ENCODE results near the gene RAB10. TPM values are rescaled to one million over a fixed set of nuclear protein-coding genes. Genes with fewer than 3 reads are reported as not detected.

RAB10 gene
- total and polyA plus RNA-seq, 9 of the 15 experiments (the other 6 are each of a cell fraction or from before 2014, with no cell fraction given), result 25.1 to 214 (median 157) TPM

DNA sequence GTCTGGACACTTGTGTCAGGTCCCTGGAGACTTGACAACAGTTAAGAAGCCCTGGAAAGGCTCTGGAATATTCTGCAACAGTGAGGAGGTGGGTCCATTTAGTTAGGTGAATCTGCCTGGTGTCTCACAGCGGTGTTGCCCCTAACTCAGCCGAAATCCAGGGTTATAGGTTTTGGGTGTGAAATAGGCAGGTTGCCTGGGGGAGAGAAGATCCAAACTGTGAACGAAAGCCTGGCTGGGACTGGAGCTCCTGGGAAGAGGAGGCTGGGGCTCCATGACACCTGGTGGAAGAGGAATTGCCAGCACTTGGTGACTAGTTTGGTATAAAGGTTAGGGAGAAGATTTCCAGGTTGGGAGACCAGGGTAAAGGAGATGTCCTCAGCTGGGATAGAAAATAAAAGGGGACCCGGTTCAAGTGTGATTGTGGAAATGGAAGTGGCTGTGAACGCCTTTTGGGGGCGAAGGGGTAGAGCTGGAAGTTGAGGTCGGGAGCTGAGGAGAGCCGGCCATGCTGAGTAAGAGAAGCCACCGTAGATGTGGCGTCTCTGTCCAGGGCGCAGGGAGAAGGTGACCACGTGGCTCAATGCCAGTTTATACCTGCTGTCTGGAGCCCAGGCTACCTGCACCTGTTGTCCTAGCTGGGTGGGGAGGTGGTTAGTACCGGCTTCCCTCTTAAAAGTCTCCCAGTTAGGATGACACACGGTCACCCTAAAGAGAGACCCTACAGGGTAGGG, 136.0 kb downstream of the RAB10 start:
- no peak overlapping the region; a peak in 1 of 4 replicates for H3K9ac ChIP-seq (ENCODE audit: insufficient read depth in 1 of 2, low read depth in 2 of 2, low read length in 2 of 2)
- H3K4me2 ChIP-seq (ENCODE audit: insufficient read depth, low read length), result no peak overlapping the region
- intact Hi-C loops (cut with micrococcal nuclease) (loop anchor here (5.0 kb wide), 1 partner anchor 297 kb away; no protein-coding TSS in a partner anchor), in situ Hi-C loops (cut with MboI) (no loop called here)
- DNase-seq (ENCODE audit: extremely low read depth in 1 of 4, low spot score in 3 of 4), result no peak
- no peaks in the 10 kb centered on the region for H4K20me1 ChIP-seq (replicated peaks; ENCODE audit: control insufficient read depth, insufficient read depth, low read length)
- no peak overlapping the region for H3K4me3 ChIP-seq
- peaks cover 0 to 32% of the 10 kb centered on the region in 2 experiments; a peak in 2 of 5 replicates for H3K4me1 ChIP-seq (replicated peaks in 1 of 2; ENCODE audit: control insufficient read depth in 2 of 2, insufficient read depth in 2 of 2, low read length in 2 of 2)
- H3K36me3 ChIP-seq (ENCODE audit: control insufficient read depth, insufficient read depth, low read length), result no peaks in the 10 kb centered on the region
- WGBS (ENCODE audit: insufficient coverage, low coverage, missing lambda C conversion rate), result 28% methylated on average over 14 of the region's 14 CpGs
- no peak for FAIRE-seq
- H3K9me3 ChIP-seq (replicated peaks; ENCODE audit: control insufficient read depth, insufficient read depth, low read depth, low read length), result no peaks in the 10 kb centered on the region
- no peak overlapping the region for H3K27ac ChIP-seq (ENCODE audit: extremely low read depth, low read depth, low read length)
- H3K27me3 ChIP-seq (ENCODE audit: control insufficient read depth in 2 of 2, insufficient read depth in 2 of 2, low read length in 2 of 2), result no peaks in the 10 kb centered on the region; a peak in 1 of 5 replicates
- no peak for ATAC-seq
- POLR2A ChIA-PET, result no interaction called here
- TF ChIP-seq MTA3 (IDR thresholded peaks at IDR 0.05; ENCODE audit: borderline replicate concordance) (no peak), HNRNPLL (IDR thresholded peaks at IDR 0.05; ENCODE audit: low read depth, low read length, poor library complexity, severe bottlenecking) (no peak), NFE2L1 (tag; IDR thresholded peaks at IDR 0.05; ENCODE audit: borderline replicate concordance, low read depth) (no peak), TBP (optimal IDR thresholded peaks at IDR 0.05; ENCODE audit: low read depth, low read length) (no peak), ILK (tag; IDR thresholded peaks at IDR 0.05; ENCODE audit: borderline replicate concordance, low read depth) (no peak), ZBED1 (IDR thresholded peaks at IDR 0.05) (no peak), FOXK1 (CRISPR knock-in tag; IDR thresholded peaks at IDR 0.05; ENCODE audit: borderline replicate concordance) (no peak), HMG20A (CRISPR knock-in tag; conservative IDR thresholded peaks at IDR 0.05) (no peak), RBM39 (optimal IDR thresholded peaks at IDR 0.05; ENCODE audit: low read depth, low read length) (no peak), ZNF408 (CRISPR knock-in tag; IDR thresholded peaks at IDR 0.05; ENCODE audit: low read depth) (no peak), ZNF23 (CRISPR knock-in tag; IDR thresholded peaks at IDR 0.05) (no peak), CHCHD3 (CRISPR knock-in tag; IDR thresholded peaks at IDR 0.05) (no peak), ZNF133 (CRISPR knock-in tag; IDR thresholded peaks at IDR 0.05) (no peak), ZNF584 (CRISPR knock-in tag; IDR thresholded peaks at IDR 0.05; ENCODE audit: low read depth) (no peak), GTF2A2 (tag; IDR thresholded peaks at IDR 0.05) (no peak), CAMTA2 (CRISPR knock-in tag; conservative IDR thresholded peaks at IDR 0.05) (no peak), RBM34 (IDR thresholded peaks at IDR 0.05; ENCODE audit: borderline replicate concordance, insufficient read depth, low read length) (no peak), ZNF134 (CRISPR knock-in tag; conservative IDR thresholded peaks at IDR 0.05) (no peak)
- TF ChIP-seq, protein P1, sequence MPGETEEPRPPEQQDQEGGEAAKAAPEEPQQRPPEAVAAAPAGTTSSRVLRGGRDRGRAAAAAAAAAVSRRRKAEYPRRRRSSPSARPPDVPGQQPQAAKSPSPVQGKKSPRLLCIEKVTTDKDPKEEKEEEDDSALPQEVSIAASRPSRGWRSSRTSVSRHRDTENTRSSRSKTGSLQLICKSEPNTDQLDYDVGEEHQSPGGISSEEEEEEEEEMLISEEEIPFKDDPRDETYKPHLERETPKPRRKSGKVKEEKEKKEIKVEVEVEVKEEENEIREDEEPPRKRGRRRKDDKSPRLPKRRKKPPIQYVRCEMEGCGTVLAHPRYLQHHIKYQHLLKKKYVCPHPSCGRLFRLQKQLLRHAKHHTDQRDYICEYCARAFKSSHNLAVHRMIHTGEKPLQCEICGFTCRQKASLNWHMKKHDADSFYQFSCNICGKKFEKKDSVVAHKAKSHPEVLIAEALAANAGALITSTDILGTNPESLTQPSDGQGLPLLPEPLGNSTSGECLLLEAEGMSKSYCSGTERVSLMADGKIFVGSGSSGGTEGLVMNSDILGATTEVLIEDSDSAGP (CRISPR knock-in tag; IDR thresholded peaks at IDR 0.05), result no peak
- TF ChIP-seq, protein P2, sequence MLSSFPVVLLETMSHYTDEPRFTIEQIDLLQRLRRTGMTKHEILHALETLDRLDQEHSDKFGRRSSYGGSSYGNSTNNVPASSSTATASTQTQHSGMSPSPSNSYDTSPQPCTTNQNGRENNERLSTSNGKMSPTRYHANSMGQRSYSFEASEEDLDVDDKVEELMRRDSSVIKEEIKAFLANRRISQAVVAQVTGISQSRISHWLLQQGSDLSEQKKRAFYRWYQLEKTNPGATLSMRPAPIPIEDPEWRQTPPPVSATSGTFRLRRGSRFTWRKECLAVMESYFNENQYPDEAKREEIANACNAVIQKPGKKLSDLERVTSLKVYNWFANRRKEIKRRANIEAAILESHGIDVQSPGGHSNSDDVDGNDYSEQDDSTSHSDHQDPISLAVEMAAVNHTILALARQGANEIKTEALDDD (IDR thresholded peaks at IDR 0.05), result no peak
- H3K9me1 ChIP-seq (ENCODE audit: control insufficient read depth, insufficient read depth, low read length), result no peaks in the 10 kb centered on the region
- no peak overlapping the region for H2AFZ ChIP-seq (ENCODE audit: low read depth, low read length)
- CTCF ChIA-PET (ENCODE audit: low intra/inter-chr PET ratio), result no interaction called here
- BruUV-seq (replicated peaks), result no TSS peak
- H3K79me2 ChIP-seq (ENCODE audit: control insufficient read depth, insufficient read depth, low read length), result no peaks in the 10 kb centered on the region
